ENCODE measurements around the gene C1orf167. TPM values are rescaled to one million over a fixed set of nuclear protein-coding genes. Genes with fewer than 3 reads are reported as not detected.

The C1orf167 gene
- total and polyA plus RNA-seq, 10 of the 15 experiments (the other 5 are each of a cell fraction or from before 2014, with no cell fraction given), result 0.17 to 0.31 TPM; not detected in 8

- TF ChIP-seq CBFB (IDR thresholded peaks at IDR 0.05; ENCODE audit: low read depth) (no peak), ZBED1 (IDR thresholded peaks at IDR 0.05; ENCODE audit: borderline replicate concordance) (no peak), BCL11A (IDR thresholded peaks at IDR 0.05; ENCODE audit: low read depth, low read length) (no peak), HDGF (IDR thresholded peaks at IDR 0.05) (no peak), RELA (IDR thresholded peaks at IDR 0.05; ENCODE audit: borderline replicate concordance, partially characterized antibody) (no peak), STAT3 (IDR thresholded peaks at IDR 0.05; ENCODE audit: low read depth, low read length) (no peak)
- Histone ChIP-seq H3K27ac (ENCODE audit: control insufficient read depth, insufficient read depth) (no peak overlapping the region), H3K4me2 (ENCODE audit: control insufficient read depth, insufficient read depth) (no peak overlapping the region), H3K36me3 (ENCODE audit: control insufficient read depth in 2 of 2, insufficient read depth in 2 of 2, low read length in 1 of 2) (peaks cover 7 to 27% of the 10 kb centered on the region in 2 experiments), H2AFZ (ENCODE audit: control insufficient read depth, low read depth, low read length) (no peak overlapping the region), H3K27me3 (replicated peaks in 1 of 2; ENCODE audit: control insufficient read depth in 2 of 2, insufficient read depth in 2 of 2, low read length in 1 of 2) (no peaks in the 10 kb centered on the region), H3K4me3 (no peak overlapping the region), H3K79me2 (ENCODE audit: control insufficient read depth, insufficient read depth, low read length) (peaks cover 6% of the 10 kb centered on the region), H4K20me1 (ENCODE audit: control insufficient read depth, insufficient read depth) (no peaks in the 10 kb centered on the region), H3K9ac (ENCODE audit: control insufficient read depth, insufficient read depth, low read length) (no peak overlapping the region), H3K9me3 (replicated peaks; ENCODE audit: control insufficient read depth, insufficient read depth, low read length) (no peaks in the 10 kb centered on the region), H3K4me1 (ENCODE audit: control insufficient read depth, insufficient read depth, low read length) (peaks cover 15% of the 10 kb centered on the region)
- DNase-seq (ENCODE audit: low read depth, low spot score), result no peak
- no peak for FAIRE-seq
- ChIA-PET SMC1A (ENCODE audit: uncharacterized antibody, unreplicated experiment) (no interaction called here), POLR2A (interaction anchor here (0.5 kb wide), 1 partner anchor 92 kb away, joined by 3 read pairs; no protein-coding TSS in a partner anchor), CTCF (no interaction called here), RAD21 (ENCODE audit: unreplicated experiment) (no interaction called here)
- 98% methylated on average over 12 of the region's 12 CpGs for WGBS (ENCODE audit: insufficient coverage, insufficient replicate concordance, low lambda C conversion rate, missing lambda C conversion rate)
- intact Hi-C loops (cut with micrococcal nuclease; ENCODE audit: unreplicated experiment), result no loop called here
- ATAC-seq, result no peak
- BruUV-seq (replicated peaks), result no TSS peak
- in situ Hi-C loops (cut with MboI), result no loop called here
Observed at GRCh38 chr1:11817192-11817591, 55.2 kb downstream of the C1orf167 start.

- ChIA-PET RAD21 (ENCODE audit: unreplicated experiment) (no interaction called here), SMC1A (ENCODE audit: uncharacterized antibody, unreplicated experiment) (no interaction called here), CTCF (no interaction called here), POLR2A (interaction anchor here (1.0 kb wide), 1 partner anchor 15 kb away, joined by 3 read pairs; no protein-coding TSS in a partner anchor)
- Histone ChIP-seq H4K20me1 (ENCODE audit: control insufficient read depth, insufficient read depth) (no peaks in the 10 kb centered on the region), H3K9me3 (replicated peaks; ENCODE audit: control insufficient read depth, insufficient read depth, low read length) (no peaks in the 10 kb centered on the region), H3K4me1 (ENCODE audit: control insufficient read depth, insufficient read depth, low read length) (no peaks in the 10 kb centered on the region), H3K36me3 (ENCODE audit: control insufficient read depth in 2 of 2, insufficient read depth in 2 of 2, low read length in 1 of 2) (peaks cover 3 to 25% of the 10 kb centered on the region in 2 experiments; a peak in 3 of 4 replicates), H3K4me2 (ENCODE audit: control insufficient read depth, insufficient read depth) (no peak overlapping the region), H3K79me2 (ENCODE audit: control insufficient read depth, insufficient read depth, low read length) (no peaks in the 10 kb centered on the region), H3K27ac (ENCODE audit: control insufficient read depth, insufficient read depth) (no peak overlapping the region), H3K4me3 (no peak overlapping the region), H3K9ac (ENCODE audit: control insufficient read depth, insufficient read depth, low read length) (no peak overlapping the region), H2AFZ (ENCODE audit: control insufficient read depth, low read depth, low read length) (no peak overlapping the region), H3K27me3 (replicated peaks in 1 of 2; ENCODE audit: control insufficient read depth in 2 of 2, insufficient read depth in 2 of 2, low read length in 1 of 2) (no peaks in the 10 kb centered on the region)
- WGBS (ENCODE audit: insufficient coverage, insufficient replicate concordance, low lambda C conversion rate, missing lambda C conversion rate), result 96% methylated on average over 3 of the region's 3 CpGs
- no TSS peak for BruUV-seq (replicated peaks)
- DNase-seq (ENCODE audit: low read depth, low spot score), result no peak
- no peak for FAIRE-seq
- no peak for ATAC-seq
- in situ Hi-C loops (cut with MboI), result no loop called here
- TF ChIP-seq GABPA (IDR thresholded peaks at IDR 0.05; ENCODE audit: low read depth), result no peak
- no peak for TF ChIP-seq YBX1 (IDR thresholded peaks at IDR 0.05)
- no peak for TF ChIP-seq RUNX3 (IDR thresholded peaks at IDR 0.05; ENCODE audit: low read length)
- TF ChIP-seq STAT1 (conservative IDR thresholded peaks at IDR 0.05), result no peak
- no peak for TF ChIP-seq STAT3 (IDR thresholded peaks at IDR 0.05; ENCODE audit: low read depth, low read length)
- no peak for TF ChIP-seq NR2C1 (IDR thresholded peaks at IDR 0.05)
- no peak for TF ChIP-seq BCL3 (IDR thresholded peaks at IDR 0.05; ENCODE audit: borderline replicate concordance, insufficient read depth, low read depth, low read length, poor library complexity, severe bottlenecking)
- no peak for TF ChIP-seq NFYA (IDR thresholded peaks at IDR 0.05; ENCODE audit: borderline replicate concordance, low read depth, low read length)
- TF ChIP-seq ZBTB40 (IDR thresholded peaks at IDR 0.05; ENCODE audit: borderline replicate concordance), result no peak
- no peak for TF ChIP-seq NBN (IDR thresholded peaks at IDR 0.05)
- no peak for TF ChIP-seq LARP7 (IDR thresholded peaks at IDR 0.05)
- intact Hi-C loops (cut with micrococcal nuclease; ENCODE audit: unreplicated experiment), result no loop called here
Observed at GRCh38 chr1:11822091-11822490, 60.1 kb downstream of the C1orf167 start.
